ENCODE measurements around the gene REST.

REST gene

GRCh38 chr4:56979421-56980072 lies 71.8 kb downstream of the REST start:
- DNase-seq: no peak

GRCh38 chr4:56981795-56982201 lies 74.1 kb downstream of the REST start:
- no peak for DNase-seq

GRCh38 chr4:56986192-56986591 lies 78.5 kb downstream of the REST start:
- no peak for DNase-seq

- DNase-seq: no peak
Observed at GRCh38 chr4:56986952-56987351, 79.3 kb downstream of the REST start.

GRCh38 chr4:56990109-56990905 lies 82.6 kb downstream of the REST start:
- no peak for DNase-seq

- peak; percentile 8 for DNase-seq
Observed at GRCh38 chr4:56995525-56995924, 87.8 kb downstream of the REST start.

- no peak for DNase-seq
Observed at GRCh38 chr4:56999751-57000150, 92.1 kb downstream of the REST start.

GRCh38 chr4:57013543-57014120 lies 105.9 kb downstream of the REST start:
- no peak for DNase-seq

All from NCI-H2029 (cell line).